Smooth muscle cell of bladder (primary cell): Measurements from ENCODE around the gene GPR18. TPM values are rescaled to one million over a fixed set of nuclear protein-coding genes. Genes with fewer than 3 reads are reported as not detected.

ENCODE experiments used
- total RNA-seq: library from RNA; depleted of rRNA; stranded (reverse); fragments of >200 nt; gene quantifications from 2 replicates; pipeline ENCODE4 v1.2.3, GENCODE V29; 2014

Gene GPR18
- total RNA-seq: not detected in 2 replicates

GRCh38 chr13:99258210-99258860, at the start of gene GPR18:
Gene GPR18, minus strand, starts transcription at chr13:99258379. Its CDS starts 2,507 bp downstream, at chr13:99255872.

DNA sequence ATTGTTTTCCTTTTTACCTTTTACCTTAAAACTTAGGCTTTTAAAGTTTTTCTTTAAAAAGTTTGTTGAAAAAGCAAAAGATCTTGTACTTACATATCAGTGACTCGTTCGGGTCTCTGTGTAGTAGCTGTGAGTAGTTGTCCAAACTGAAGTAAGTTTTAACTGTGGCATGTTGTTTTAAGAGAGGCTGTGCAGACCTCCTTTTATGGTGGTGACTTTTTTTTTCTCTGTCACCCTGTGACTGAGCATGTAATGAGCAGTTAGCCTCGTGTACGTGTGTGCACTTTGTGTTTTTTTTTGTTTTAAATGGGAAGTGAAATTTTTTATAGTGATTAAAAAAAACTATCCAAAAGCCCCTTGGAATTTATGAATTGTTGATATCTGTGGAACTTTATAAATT, 49.1 kb upstream of the GPR18 start, which contains the start of gene GPR183:
GPR183 (minus strand) TSS at position 153 of the 400 bp plus-strand sequence. CDS start 11,254 bp downstream, outside the sequence.

Other genes with a start within 250 kb of the GPR18 start
- 26.5 and 27.5 TPM in 2 replicates for gene UBAC2, start 57.5 kb downstream of the GPR18 start, total RNA-seq
- 0.09 TPM in 1 of 2 replicates, not detected in the other for gene GPR183, start 49.0 kb upstream of the GPR18 start, total RNA-seq
- gene TM9SF2, start 243.1 kb upstream of the GPR18 start, total RNA-seq: 117 and 137 TPM in 2 replicates